Astrocyte of the cerebellum (primary cell): ENCODE results near the gene KDM2A.

ENCODE experiments used
- DNase-seq: peaks from one replicate; pipeline ENCODE4 v3.0.0-alpha.2; 2011; ENCODE audit warnings: low read depth
- H3K4me3 ChIP-seq: 2 replicates; pipeline ENCODE4 v1.5.1; 2011; ENCODE audit warnings: mild to moderate bottlenecking, low read depth, low read length, moderate library complexity
- in situ Hi-C: cut with HindIII; loops from 2 replicates; pipeline ENCODE4 v1.10.0; 2017; ENCODE audit warnings: low sequenced_read_pairs
- TF ChIP-seq, protein P1 (sequence below): IDR thresholded peaks from 2 replicates; pipeline ENCODE4 v1.5.1; 2012; ENCODE audit warnings: low read length, low read depth, moderate library complexity, mild to moderate bottlenecking; ENCODE audit errors: missing control alignments

The KDM2A gene

DNA sequence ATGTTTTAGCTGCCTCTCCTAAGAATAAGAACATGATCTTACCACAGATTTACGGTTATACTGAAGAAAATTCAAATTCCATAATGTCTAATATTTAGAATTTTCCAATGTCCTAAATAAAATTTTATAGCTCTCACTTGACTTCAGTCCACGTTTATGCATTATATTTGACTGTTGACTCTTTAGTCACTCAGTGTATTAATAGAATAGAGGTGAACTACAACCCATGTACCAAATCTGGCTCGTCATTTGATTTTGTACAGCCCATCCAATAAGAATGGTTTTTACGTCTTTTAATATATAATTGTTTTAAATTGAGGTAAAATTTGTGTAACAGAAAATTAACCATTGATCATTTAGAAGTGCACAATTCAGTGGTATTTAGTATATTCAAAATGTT, 34.9 kb downstream of the KDM2A start:
- TF ChIP-seq, protein P1, sequence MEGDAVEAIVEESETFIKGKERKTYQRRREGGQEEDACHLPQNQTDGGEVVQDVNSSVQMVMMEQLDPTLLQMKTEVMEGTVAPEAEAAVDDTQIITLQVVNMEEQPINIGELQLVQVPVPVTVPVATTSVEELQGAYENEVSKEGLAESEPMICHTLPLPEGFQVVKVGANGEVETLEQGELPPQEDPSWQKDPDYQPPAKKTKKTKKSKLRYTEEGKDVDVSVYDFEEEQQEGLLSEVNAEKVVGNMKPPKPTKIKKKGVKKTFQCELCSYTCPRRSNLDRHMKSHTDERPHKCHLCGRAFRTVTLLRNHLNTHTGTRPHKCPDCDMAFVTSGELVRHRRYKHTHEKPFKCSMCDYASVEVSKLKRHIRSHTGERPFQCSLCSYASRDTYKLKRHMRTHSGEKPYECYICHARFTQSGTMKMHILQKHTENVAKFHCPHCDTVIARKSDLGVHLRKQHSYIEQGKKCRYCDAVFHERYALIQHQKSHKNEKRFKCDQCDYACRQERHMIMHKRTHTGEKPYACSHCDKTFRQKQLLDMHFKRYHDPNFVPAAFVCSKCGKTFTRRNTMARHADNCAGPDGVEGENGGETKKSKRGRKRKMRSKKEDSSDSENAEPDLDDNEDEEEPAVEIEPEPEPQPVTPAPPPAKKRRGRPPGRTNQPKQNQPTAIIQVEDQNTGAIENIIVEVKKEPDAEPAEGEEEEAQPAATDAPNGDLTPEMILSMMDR: no peak
- DNase-seq: no peak
- in situ Hi-C loops: no loop called here
- H3K4me3 ChIP-seq: no peak overlapping the region

DNA sequence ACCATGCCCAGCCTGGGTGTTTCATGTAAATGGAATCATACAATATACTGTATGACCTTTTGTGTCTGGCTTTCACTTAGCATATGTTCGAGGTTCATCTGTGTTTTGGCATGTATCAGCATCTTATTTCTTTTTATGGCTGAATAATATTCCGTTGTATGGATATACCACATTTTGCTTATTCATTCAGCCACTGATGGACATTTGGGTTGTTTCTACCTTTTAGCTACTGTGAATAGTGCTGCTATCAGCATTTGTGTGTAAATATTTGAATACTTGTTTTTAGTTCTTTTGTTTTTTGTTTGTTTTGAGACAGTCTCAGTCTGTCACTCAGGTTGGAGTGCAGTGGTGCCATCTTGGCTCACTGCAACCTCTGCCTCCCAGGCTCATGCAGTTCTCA, 35.7 kb downstream of the KDM2A start:
- no peak for DNase-seq
- TF ChIP-seq, protein P1: no peak
- H3K4me3 ChIP-seq: no peak overlapping the region
- in situ Hi-C loops: no loop called here

DNA sequence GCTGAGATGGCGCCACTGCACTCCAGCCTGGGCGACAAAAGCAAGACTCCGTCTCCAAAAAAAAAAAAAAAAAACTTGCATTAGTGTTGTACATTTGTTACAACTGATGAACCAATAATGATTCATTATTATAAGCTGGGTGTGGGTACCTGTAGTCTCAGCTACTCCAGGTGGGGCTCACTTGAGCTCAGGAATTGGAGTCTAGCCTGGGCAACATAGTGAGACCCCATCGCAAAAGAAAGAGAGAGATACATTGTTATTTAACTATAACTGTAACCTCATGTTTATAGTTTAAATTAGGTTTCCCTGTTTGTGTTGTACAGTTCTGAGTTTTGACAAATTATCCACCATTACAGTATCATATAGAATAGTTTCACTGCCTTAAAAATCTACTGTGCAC, 38.6 kb downstream of the KDM2A start:
- TF ChIP-seq, protein P1: no peak
- no peak for DNase-seq
- in situ Hi-C loops: no loop called here
- no peak overlapping the region for H3K4me3 ChIP-seq

DNA sequence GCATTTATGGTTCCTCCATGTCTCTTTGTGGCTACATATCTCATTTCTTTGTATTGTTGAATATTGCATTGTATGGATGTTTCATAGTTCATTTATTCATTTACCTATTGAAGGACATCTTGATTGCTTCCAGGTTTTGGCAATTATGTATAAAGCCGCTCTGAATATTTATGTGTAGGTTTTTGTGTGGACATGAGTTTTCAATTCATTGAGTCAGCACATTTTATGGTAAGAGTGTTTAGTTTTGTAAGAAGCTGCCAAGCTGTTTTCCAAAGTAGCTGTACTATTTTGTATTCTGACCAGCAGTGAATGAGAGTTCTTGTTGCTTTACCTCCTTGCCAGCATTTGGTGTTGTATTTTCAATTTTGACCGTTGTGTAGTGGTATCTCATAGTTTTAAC, 39.2 kb downstream of the KDM2A start:
- in situ Hi-C loops: no loop called here
- TF ChIP-seq, protein P1: no peak
- DNase-seq: no peak
- H3K4me3 ChIP-seq: no peak overlapping the region

DNA sequence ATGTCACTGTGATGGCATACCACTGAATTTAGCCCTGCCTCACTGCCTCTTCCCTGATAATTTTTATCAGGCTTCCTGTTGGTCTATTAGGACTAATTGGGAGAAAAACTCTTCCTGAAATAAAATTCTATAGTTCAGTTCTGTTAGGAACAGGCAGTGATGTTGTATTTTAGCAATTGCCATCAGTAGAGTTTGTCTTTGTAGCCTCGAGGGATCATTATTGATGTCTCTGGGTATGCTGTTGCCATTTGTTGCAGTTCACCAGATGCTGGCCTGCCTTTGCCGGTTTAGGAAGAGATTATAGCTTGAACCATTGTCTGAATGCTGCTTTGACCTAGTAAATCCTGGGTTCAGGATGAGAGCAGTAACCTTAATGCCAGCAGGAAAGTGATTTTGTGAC, 41.0 kb downstream of the KDM2A start:
- TF ChIP-seq, protein P1: no peak
- in situ Hi-C loops: no loop called here
- no peak overlapping the region for H3K4me3 ChIP-seq
- no peak for DNase-seq

DNA sequence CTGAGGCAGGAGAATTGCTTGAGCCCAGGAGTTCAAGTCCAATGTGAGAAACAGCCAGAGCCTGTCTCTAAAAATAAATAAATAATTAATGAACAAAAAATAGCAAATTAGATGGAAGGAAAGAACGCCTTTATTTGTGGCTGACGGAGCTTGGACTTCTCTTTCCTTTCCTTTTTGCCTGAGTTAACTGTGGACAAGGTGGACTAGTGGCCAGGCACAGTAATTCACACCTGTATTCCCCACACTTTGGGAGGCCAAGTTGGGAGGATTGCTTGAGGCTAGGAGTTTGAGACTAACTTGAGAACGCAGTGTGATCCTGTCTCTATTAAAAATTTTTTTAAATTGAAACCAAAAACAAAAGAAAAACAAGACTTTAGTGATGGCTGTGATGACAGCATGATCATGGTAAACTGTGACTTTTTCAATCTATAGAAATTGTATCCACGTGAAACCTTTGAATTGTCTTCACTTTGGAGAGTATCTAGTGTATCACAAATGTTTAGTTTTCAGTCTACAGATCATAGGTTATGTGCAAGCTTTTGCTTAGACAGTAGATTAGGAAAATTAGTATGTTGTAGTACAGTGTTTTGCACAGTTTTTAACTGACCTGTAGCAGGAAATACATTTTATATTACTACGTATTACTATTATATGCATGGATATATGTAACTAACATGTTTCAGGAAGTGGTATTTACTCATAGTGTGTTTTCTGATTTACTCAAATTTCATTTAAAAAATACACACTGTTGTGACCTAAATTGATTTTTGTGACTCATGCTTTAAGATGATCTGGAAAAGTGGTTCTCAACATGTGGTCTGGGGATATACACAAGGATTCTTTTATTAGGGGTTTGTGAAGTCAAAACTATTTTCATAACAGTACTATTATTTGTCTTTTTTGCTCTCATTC, 42.1 kb downstream of the KDM2A start:
- TF ChIP-seq, protein P1: no peak
- no peak overlapping the region for H3K4me3 ChIP-seq
- no peak for DNase-seq
- in situ Hi-C loops: no loop called here
